EH (cell line): Measurements from ENCODE around the gene ROBO1.
"Not testable (repeated sequence)": the region's sequence is repeated elsewhere in the genome, so short reads cannot be mapped to it uniquely, and the experiment has no call there.

ENCODE experiments used
- DNase-seq: peaks from one replicate; pipeline ENCODE4 v3.0.0-alpha.2; 2015; ENCODE audit warnings: low read depth

Gene ROBO1

GRCh38 chr3:78734048-78734637 lies 1033.7 kb downstream of the ROBO1 start:
- peak; percentile 76 for DNase-seq

- no peak for DNase-seq
Measured at GRCh38 chr3:78732893-78733292, 1034.9 kb downstream of the ROBO1 start.

- no peak for DNase-seq
Measured at GRCh38 chr3:78732471-78732870, 1035.3 kb downstream of the ROBO1 start.

GRCh38 chr3:78729946-78730345 lies 1037.9 kb downstream of the ROBO1 start:
- no peak for DNase-seq

GRCh38 chr3:78728406-78729145 lies 1039.2 kb downstream of the ROBO1 start:
- DNase-seq, result peak; percentile 47

GRCh38 chr3:78726545-78726944 lies 1041.3 kb downstream of the ROBO1 start:
- DNase-seq, result no peak

- no peak for DNase-seq
Measured at GRCh38 chr3:78725703-78726246, 1042.0 kb downstream of the ROBO1 start.

GRCh38 chr3:78724859-78725258 lies 1042.9 kb downstream of the ROBO1 start:
- no peak for DNase-seq

GRCh38 chr3:78724364-78724763 lies 1043.4 kb downstream of the ROBO1 start:
- DNase-seq, result not testable (repeated sequence)

GRCh38 chr3:78721771-78722543 lies 1045.8 kb downstream of the ROBO1 start:
- DNase-seq, result no peak

- DNase-seq, result no peak
Measured at GRCh38 chr3:78718707-78719106, 1049.1 kb downstream of the ROBO1 start.

GRCh38 chr3:78717041-78717440 lies 1050.8 kb downstream of the ROBO1 start:
- DNase-seq, result no peak

- no peak for DNase-seq
Measured at GRCh38 chr3:78712941-78713340, 1054.9 kb downstream of the ROBO1 start.

- no peak for DNase-seq
Measured at GRCh38 chr3:78712270-78712669, 1055.5 kb downstream of the ROBO1 start.

GRCh38 chr3:78708565-78709073 lies 1059.2 kb downstream of the ROBO1 start:
- DNase-seq, result no peak

- DNase-seq, result no peak
Measured at GRCh38 chr3:78707609-78708008, 1060.2 kb downstream of the ROBO1 start.

- peak; percentile 8 for DNase-seq
Measured at GRCh38 chr3:78706906-78707523, 1060.8 kb downstream of the ROBO1 start.

- no peak for DNase-seq
Measured at GRCh38 chr3:78703944-78704343, 1063.9 kb downstream of the ROBO1 start.

GRCh38 chr3:78701537-78701936 lies 1066.3 kb downstream of the ROBO1 start:
- DNase-seq, result no peak

GRCh38 chr3:78698431-78698830 lies 1069.4 kb downstream of the ROBO1 start:
- DNase-seq, result no peak

GRCh38 chr3:78697426-78697825 lies 1070.4 kb downstream of the ROBO1 start:
- no peak for DNase-seq

- peak; percentile 49 for DNase-seq
Measured at GRCh38 chr3:78690766-78691165, 1077.0 kb downstream of the ROBO1 start.
